Activated effector memory CD4-positive, alpha-beta T cell treated with anti-CD3 and anti-CD28 coated beads, Interleukin-2, amount 50 U/mL, for 16 hours (primary cell): Measurements from ENCODE around the gene CSNK1D.
A peak's percentile ranks its signal among the peaks of the same experiment; 100 is the strongest.

Source experiments
- DNase-seq: peaks from one replicate; pipeline ENCODE4 v3.0.0-alpha.2; 2020

CSNK1D gene

DNA sequence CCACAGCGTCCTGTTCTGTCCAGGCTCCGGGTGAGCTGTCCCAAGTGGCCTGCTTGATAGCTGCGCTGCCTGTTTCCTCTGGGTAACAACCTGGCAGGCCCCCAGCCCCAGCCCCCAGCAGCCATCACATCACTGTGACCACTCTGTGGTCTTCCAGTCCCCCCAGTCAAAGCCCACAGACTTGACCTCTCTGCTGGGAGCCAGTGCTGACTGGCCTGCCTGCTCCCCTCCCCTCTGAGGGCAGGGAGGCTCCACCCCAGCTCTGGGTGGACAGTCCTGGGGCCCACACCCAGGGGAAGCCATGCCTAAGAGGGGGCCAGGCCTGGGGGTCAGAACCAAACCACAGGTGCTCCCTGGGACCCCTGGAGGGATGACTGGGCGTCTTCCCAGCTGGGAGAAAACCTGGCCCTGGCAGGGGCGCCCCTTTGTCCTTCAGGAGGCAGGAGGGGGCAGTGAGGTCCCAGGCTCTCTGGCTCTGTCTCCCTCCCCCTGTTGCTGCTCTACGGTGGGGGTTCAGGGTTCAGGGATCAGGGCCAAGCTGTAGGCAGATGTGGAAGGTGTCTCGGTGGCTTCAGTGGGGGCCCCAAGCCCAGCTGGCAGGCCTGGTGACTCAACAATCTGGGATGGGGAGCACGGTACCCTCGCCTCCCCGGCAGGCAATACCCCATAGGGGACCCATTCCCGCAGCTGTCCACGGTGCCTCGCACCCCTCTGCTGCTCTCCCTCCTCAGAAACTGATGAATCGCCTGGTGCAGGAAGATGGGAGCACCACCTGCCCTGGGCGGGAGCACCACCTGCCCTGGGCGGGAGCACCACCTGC lies 46.5 kb downstream of the CSNK1D start:
- DNase-seq: no peak

DNA sequence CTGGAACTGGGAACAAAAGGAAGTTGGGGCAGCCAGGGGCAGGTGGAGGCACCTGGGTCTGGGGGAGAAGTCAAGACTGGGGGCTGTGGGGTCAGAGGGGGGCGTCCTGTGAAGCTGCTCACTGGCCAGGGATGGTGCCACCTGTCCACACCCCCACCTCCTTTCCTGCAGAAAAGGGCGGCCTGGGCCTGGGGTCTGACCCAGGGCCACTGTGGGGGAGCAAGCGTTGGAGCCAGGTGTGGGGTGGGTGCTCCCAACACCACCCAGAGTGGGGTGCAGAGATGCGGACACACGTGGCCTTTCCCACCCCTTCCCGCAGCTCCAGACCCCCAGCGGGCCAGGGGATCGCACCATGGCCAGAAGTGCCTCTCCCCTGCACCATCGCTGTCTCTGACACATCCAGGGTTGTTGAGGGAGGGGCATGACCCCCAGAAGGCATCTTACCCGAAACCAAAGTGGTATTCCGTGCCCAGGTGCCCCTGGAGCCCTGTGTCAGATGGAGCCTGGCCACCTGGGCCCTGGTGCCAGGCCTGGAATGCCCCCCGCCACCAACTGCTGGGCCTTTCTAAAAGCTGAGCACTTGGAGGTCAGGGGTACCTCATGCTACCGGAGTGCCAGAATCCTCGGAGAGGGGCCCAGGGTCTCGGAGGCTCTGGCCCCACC lies 47.2 kb downstream of the CSNK1D start:
- DNase-seq: no peak

DNA sequence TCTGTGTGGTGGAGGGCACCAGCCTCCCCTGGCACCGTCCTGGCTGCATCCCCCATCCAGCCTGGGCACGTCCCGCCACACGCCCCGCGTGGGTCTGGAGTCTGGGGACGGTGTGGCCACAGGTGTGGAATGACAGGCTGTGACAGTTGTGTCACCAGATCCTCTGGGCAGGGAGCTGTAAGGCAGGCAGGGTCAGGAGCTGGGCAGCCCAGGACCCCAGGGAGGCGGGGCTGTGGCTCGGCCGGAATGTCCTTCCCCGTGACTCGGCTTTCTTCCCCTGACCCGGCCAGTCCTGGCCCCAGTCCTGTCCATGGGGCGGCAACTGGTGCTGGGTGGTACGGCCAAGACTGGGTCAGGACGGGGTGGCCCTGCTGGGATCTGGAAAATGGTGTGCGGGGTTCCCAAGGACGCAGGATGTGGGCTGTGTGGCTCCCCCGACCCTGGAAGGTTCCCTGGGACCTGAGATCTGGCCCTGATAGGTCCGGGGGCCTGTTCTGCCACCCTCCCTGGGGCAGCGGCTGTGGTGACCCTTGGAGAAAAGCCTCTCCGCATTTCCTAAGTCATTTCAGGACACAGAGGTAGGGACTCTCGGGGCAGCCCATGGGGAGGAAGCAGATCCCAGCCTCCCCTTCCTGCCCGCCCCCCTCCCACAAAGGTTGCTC lies 48.0 kb downstream of the CSNK1D start:
- no peak for DNase-seq

DNA sequence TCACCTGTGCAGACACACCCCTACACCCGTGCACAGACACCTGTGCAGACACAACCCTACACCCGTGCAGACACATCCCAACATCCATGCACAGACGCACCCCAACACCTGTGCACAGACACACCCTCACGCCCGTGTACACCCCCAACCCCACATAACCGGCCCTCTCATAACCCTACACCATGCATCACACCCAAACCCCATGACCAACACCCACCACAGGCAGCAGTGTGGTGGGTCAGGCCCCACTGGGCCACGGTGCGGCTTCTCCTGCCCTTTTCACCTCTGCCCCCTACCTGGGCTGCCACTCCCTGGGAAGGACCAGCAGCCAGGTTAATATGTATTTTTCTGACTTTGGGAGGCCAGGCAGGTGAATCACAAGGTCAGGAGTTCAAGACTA lies 48.8 kb downstream of the CSNK1D start:
- DNase-seq: no peak

DNA sequence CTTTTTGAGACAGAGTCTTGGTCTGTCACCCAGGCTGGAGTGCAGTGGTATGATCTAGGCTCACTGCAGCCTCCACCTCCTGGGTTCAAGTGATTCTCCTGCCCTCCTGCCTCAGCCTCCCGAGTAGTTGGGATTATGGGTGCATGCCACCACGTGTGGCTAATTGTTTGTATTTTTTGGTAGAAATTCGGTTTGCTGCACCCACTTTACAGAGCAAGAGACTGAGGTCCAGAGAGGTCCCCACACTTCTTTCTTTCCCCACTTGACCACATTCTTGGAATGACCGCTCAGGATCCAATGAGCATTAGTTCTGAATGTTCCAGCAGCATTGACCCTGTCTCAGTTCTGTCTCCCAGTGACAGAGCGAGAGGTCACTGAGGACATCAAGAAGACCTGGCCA lies 50.0 kb downstream of the CSNK1D start:
- no peak for DNase-seq

DNA sequence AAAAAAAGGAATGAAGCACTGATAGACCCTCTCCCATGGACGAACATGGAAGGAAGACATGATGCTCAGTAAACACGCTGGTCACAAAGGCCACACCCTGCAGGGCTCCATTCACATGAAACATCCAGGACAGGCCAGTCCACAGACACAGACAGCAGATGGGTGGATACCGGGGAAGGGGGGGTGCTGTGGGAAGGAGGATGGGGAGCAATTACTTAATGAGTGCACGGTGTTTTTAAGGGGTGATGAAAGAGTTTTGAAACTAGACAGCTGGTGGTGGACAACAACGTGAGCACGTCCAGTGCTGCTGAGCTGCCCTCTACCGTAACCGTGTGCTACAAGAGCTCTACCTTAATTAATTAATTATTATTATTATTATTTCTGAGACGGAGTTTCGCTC lies 50.7 kb downstream of the CSNK1D start:
- no peak for DNase-seq

DNA sequence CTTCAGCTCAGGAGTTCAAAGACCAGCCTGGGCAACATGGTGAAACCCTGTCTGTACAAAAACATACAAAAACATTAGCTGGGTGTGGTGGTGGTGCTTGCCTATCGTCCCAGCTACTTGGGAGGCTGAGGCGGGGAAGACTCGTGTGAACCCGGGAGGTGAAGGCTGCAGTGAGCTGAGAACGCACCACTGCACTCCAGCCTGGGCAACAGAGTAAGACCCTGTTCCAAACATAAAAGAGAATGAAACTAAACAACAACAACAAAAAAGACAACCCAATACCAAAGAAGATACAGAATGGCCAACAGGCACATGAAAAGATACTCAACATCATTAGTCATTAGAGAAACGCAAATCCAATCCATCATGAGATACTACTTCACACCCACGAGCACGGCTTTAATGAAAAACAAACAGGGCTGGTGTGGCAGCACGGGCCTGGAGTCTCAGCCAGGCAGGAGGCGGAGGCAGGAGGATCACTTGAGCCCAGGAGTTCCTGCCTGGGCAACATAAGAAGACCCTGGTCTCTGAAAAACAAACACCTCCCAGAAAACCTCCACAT lies 52.1 kb downstream of the CSNK1D start:
- no peak for DNase-seq

DNA sequence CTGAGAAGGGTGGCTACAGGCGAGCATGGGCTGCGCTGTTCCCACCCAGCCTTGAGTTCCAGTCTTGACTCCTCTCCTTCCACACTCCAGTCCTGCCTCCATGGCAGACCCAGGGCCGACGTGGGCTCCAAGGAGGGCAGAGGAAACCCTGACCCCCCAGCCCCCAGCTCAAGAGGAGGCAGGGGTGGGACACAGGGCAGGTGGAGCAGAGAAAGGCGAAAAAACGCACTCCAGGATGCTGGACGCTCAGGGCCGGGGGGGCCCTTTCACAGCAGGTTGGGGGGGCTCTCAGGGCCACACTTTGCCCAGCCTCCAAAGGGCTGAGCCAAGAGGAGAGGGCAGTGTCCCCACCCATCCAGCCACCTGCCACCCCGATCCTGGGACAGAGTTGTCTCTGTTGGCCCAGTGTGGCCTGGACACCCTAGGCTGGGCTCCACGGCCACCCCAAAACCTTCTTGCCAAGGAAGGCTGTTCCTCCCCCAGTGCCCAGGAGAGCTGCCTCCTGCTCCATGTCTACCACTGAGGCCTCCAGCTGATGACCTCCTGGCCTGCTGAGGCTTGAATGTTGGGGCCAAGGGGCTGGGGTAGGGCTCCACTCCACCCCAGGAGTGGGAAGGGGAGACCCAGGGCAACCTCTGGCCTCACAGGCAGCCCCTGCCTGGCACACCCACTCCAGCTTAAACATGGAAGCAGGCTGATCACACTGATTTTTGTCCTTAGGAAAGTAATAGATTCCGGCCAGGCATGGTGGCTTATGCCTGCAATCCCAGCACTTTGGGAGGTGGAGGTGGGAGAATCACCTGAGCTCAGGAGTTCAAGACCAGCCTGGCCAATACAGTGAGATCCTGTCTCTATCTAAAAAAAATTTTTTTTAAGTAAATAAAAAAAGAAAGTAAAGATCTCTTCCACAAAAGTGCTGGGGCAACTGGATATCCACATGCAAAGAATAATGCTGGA lies 53.5 kb downstream of the CSNK1D start:
- DNase-seq: no peak

DNA sequence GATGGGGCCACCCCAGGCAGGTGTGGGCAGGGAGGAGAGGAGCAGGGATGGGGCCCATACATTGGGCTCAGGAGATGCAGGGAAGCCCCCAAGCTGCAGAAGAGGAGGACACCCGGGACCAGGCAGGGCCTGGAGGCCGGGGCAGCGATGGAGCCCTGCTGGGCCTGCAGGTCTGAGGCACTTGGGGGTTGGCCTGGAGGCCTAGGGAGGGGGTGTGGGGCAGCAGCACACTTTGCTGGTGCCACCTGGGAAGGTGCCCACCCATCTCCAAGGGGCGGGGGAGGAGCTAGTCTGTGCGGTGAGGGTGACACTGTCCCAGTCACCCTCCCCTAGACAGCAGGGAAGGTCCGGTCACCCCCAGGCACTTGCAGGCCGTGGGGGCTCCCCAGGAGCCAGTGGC lies 54.4 kb downstream of the CSNK1D start:
- no peak for DNase-seq

DNA sequence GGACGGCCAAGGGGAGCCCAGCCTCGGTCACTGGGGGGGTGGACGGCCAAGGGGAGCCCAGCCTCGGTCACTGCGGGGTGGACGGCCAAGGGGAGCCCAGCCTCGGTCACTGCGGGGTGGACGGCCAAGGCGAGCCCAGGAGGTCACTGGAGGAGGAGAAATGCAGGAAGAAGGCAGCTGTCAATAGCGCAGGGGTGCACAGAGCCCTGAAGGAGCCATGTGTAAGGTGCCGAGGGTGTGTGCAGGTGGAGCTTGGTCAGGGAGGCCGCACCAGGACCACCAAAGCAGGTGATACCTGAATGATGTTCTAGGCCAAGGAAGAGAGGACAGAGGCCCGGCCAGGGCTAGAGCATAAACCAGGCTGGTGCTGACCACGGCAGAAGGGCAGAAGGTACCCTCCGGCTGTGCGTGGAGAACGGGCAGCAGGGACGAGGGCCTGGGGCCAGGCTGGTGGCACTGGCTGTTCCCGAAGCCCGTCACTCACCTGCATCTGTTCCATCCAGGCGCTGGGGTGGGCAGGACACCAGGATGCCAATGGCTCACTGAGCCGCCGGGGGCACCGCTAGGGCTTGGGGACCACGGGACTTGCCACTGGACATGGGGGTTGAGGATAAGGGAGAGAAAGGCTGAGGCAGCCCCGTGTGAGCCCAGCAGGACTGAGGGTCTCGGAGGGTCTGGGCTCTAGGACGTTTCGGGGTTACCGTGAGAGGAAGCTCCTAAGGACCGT lies 55.0 kb downstream of the CSNK1D start:
- no peak for DNase-seq

DNA sequence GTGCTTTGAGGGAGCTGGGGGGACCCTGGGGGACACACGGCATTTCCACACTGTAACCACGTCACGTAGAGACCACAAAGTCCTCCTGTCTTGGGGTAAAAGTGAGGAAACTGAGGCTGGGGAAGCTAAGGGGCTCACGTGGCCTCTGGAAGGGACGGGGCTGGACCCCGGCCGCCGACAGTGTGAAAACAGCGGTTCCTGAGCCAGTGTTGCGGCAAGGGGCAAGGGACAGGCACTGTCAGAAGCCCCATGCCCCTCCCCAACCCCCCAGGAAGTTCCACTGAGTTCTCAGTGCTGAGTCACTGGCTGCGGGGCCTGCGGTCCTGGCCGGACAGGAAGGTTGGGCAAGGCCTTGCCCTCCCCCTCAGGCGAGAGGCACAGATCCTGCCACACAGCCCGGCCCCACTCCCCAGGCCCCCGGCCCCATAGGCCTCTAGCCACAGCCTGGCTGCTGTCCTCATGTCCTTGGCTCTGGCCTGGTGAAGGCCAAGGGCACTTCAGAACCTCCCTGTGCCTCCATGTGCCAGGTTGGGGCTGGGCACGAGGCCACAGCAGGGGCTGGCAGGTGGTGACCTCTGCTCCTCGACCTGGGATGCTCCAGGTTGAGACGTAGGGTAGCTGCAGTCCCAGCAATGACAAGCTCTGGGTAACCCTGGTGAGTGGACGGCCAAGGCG lies 55.8 kb downstream of the CSNK1D start:
- peak; percentile 56 for DNase-seq

DNA sequence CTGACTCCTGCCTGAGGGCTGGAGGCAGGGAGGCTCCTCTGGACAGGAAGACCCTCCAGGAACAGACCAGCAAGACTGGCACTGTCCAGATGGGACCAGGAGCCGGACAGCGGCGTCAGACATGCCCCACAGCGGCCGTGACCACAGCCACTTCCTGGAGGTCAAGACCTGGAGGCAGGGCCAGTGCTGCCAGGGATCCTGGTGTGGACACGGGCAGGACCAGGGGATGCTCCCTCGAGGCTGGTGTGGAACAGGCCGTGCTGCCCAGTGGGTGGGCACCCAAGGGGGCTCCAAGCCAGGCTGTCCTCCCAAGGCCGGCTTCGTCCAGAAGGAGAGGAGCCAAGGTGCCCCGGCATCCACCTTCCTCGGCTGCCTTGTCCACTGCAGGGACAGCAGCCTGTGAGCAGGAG lies 56.4 kb downstream of the CSNK1D start:
- peak; percentile 62 for DNase-seq

DNA sequence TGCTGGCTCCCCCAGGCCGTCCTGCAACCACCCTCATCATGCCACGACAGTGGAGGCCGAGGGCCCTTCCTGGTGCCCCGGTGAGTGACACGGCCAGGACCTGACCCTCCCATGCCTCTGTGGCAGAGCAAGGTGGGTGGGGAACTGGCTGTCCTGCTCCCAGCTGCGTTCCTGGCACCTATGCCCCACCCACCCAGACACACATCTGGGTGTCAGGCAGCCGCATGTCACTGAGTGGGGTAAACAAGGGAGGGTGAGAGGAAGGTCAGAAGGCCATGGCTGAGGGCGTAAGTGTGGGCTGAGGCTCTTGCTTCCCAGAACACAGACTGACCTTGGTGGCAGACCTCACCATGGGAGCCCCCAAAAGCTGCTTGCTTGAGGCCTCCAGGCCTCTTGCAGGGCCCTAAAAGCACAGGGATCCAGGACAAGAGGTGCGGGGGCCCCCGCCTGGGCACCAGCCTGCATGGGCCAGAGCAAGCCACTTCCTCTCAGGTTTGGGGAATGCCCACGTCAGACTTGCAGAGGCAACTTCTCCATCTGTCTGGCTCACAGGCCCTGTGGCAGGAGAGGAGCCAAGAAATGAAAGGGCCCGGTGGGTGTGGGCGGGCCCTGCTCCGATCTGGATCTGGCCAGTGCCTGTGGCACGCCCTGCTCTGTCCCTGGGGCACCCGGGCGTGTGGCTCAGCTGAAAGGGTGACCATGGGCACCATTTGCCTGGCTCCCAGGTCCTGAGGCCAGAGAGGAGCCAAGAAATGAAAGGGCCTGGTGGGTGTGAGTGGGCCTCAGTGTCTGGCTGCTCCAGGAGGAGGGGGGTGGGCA lies 57.0 kb downstream of the CSNK1D start:
- DNase-seq: peak; percentile 78

DNA sequence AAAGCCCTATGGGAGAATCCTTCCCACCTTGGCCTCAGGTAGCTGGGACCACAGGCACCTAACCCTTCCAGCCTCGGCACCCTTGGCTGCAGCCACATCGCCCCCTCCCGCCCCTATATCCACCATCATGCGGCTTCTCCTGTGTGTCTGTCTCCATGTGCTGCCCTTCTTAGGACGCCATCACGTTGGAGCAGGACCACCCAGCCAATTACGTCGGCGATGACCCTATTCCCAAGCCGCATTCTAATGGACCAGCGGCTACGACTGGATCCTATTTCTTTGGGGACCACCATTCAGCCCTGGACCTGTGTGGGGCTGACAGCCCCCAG lies 57.6 kb downstream of the CSNK1D start:
- no peak for DNase-seq

DNA sequence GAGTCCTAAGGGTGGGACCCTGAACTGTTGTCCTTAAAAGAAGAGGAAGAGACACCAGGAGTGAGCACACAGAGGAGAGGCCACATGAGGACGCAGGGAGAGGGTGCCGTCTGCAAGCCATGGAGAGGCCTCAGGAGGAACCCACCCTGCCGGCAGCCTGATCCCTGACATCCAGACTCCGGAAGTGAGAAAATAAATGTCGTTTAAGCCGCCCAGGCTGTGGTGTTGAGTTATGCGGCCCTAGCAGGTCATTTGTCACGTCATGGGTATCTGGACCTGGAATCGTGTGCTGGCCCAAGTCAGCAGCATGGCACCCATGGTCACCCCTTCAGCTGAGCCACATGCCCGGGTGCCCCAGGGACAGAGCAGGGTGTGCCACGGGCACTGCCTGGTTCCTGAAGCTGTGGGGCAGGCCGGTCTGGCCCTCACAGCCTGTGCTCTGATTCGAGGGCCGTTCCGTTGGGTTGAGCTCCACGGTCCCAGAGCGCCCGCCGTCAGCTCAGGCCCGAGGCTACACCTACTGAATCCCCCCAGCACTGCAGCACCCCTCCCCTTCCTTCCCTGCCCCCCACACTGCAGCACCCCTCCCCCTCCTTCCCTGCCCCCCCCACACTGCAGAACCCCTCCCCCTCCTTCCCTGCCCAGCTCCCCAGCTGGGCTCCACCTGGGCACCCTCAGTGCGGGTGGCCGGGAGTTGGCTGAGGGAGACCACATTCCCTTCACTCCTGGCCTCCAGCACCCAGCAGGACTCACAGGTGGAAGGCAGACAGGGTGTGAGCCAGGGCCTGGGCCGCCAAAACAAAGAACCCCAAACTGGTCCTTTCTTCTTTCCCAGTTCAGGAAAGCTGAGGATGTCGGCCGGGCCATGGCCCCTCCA lies 58.2 kb downstream of the CSNK1D start:
- DNase-seq: no peak

DNA sequence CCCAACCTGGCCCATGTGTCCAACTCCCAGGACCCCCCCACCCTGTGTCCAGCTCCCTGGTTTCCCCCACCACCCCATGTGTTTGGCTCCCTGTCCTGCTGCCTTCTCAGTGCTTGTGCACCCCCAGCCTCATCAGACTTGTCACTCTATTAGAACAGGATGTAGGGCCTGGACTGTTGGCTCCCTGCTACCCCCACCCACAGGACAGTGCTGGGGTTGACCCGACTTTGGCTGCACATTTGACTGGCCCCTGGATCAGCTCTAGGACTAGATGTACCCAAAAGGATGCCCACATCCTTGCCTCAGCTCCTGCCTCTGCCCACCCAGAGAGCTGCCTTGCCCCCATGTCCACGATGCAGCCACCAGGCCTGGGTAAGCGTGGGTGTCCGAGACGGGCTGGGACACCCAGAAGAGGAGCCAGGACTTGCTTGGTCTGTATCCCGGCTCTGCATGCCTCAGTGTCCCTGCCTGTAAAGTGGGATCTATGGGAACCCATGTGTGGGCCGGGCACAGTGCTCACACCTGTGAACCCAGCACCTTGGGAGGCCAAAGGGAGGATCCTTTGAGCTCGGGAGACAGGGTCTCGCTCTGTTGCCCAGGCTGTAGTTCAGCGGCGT lies 59.4 kb downstream of the CSNK1D start:
- DNase-seq: no peak

DNA sequence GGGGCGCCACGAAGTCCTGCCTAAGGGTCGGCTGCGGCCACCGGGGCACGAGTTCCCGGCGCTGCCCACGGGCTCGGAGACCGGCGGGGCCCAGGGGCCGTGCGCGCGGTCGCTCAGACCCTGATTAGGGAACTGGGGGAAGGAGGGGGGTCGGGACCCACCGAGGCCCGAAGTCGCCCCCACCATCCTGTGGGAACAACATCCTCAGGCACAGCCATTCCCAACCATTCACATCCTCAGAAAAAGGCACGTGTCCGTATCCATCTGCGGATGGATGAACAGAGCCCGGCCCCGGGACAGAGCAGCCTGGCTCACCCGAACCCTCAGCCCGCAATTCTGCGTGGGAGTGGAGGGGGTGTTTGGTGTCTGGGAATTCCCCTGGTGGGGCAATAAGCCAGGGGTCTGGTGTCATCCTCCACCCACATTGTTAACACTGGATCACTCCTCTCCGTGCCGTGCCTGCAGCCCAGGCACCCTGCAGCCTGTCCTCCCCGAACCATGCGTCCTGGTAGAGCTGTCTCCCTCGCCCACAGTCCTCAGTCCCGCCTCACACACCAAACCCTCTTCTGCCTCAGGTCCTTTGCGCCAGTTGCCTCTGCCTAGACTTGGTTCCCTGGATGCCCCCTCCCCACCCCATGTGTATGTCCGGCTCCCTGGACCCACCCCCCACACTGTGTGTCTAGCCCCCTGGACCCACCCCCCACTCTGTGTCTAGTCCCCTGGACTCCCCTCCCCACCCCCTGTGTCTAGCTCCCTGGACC lies 60.1 kb downstream of the CSNK1D start:
- DNase-seq: peak; percentile 93
